WTC11 (cell line): ENCODE data around the gene MYOZ3. TPM values are rescaled to one million over a fixed set of nuclear protein-coding genes. Genes with fewer than 3 reads are reported as not detected.

Experiments
- AR ChIP-seq: fragments of 250-450 bp; sonication (Bioruptor Pico); IDR thresholded peaks from 2 replicates; pipeline ENCODE4 v1.9.0; 2021; ENCODE audit warnings: mild to moderate bottlenecking
- CREB1 ChIP-seq: sonication (generic); formaldehyde crosslinking; IDR thresholded peaks from 2 replicates; pipeline ENCODE4 v1.8.0; 2023; ENCODE audit warnings: mild to moderate bottlenecking, missing genetic modification reagents
- CREM ChIP-seq: sonication (generic); formaldehyde crosslinking; IDR thresholded peaks from 2 replicates; pipeline ENCODE4 v1.8.1; 2022; ENCODE audit warnings: mild to moderate bottlenecking, missing genetic modification reagents, moderate library complexity
- ETV6 ChIP-seq: sonication (generic); formaldehyde crosslinking; IDR thresholded peaks from 2 replicates; pipeline ENCODE4 v1.8.1; 2022; ENCODE audit warnings: mild to moderate bottlenecking, missing genetic modification reagents
- FOXJ3 ChIP-seq: sonication (generic); formaldehyde crosslinking; IDR thresholded peaks from 2 replicates; pipeline ENCODE4 v1.9.0; 2021; ENCODE audit warnings: missing genetic modification reagents, mild to moderate bottlenecking, borderline replicate concordance
- FOXP1 ChIP-seq: sonication (generic); formaldehyde crosslinking; IDR thresholded peaks from 2 replicates; pipeline ENCODE4 v1.8.0; 2022; ENCODE audit warnings: missing genetic modification reagents, mild to moderate bottlenecking, moderate library complexity, borderline replicate concordance
- JUN ChIP-seq: sonication (generic); formaldehyde crosslinking; IDR thresholded peaks from 2 replicates; pipeline ENCODE4 v1.8.0; 2023; ENCODE audit warnings: mild to moderate bottlenecking, missing genetic modification reagents
- MAX ChIP-seq: sonication (generic); formaldehyde crosslinking; IDR thresholded peaks from 2 replicates; pipeline ENCODE4 v1.8.0; 2022; ENCODE audit warnings: mild to moderate bottlenecking, missing genetic modification reagents
- MYBL2 ChIP-seq: sonication (generic); formaldehyde crosslinking; IDR thresholded peaks from 2 replicates; pipeline ENCODE4 v1.8.1; 2023; ENCODE audit warnings: mild to moderate bottlenecking, moderate library complexity, missing genetic modification reagents
- NFATC4 ChIP-seq: fragments of 250-450 bp; sonication (Bioruptor Pico); IDR thresholded peaks from 2 replicates; pipeline ENCODE4 v1.9.0; 2021; ENCODE audit warnings: mild to moderate bottlenecking
- NFYB ChIP-seq: sonication (generic); formaldehyde crosslinking; conservative IDR thresholded peaks from 2 replicates; pipeline ENCODE4 v1.8.0; 2022; ENCODE audit warnings: low read depth, missing genetic modification reagents
- NR1H2 ChIP-seq: sonication (generic); formaldehyde crosslinking; IDR thresholded peaks from 2 replicates; pipeline ENCODE4 v1.9.0; 2021; ENCODE audit warnings: mild to moderate bottlenecking, moderate library complexity, missing genetic modification reagents
- PRDM15 ChIP-seq: sonication (generic); formaldehyde crosslinking; IDR thresholded peaks from 2 replicates; pipeline ENCODE4 v1.8.0; 2022; ENCODE audit warnings: missing genetic modification reagents
- PRRX2 ChIP-seq: fragments of 250-450 bp; sonication (Bioruptor Pico); IDR thresholded peaks from 2 replicates; pipeline ENCODE4 v1.8.0; 2021; ENCODE audit warnings: mild to moderate bottlenecking
- TP53 ChIP-seq: sonication (generic); formaldehyde crosslinking; IDR thresholded peaks from 2 replicates; pipeline ENCODE4 v1.8.1; 2023; ENCODE audit warnings: mild to moderate bottlenecking, missing genetic modification reagents
- USF1 ChIP-seq: sonication (generic); formaldehyde crosslinking; IDR thresholded peaks from 2 replicates; pipeline ENCODE4 v1.8.0; 2022; ENCODE audit warnings: mild to moderate bottlenecking, missing genetic modification reagents
- ZBTB21 ChIP-seq: sonication (generic); formaldehyde crosslinking; IDR thresholded peaks from 2 replicates; pipeline ENCODE4 v1.8.1; 2023; ENCODE audit warnings: mild to moderate bottlenecking, missing genetic modification reagents, borderline replicate concordance
- ZNF281 ChIP-seq: sonication (generic); formaldehyde crosslinking; IDR thresholded peaks from 2 replicates; pipeline ENCODE4 v1.8.0; 2023; ENCODE audit warnings: mild to moderate bottlenecking, missing genetic modification reagents
- ZNF416 ChIP-seq: fragments of 250-450 bp; sonication (Bioruptor Pico); IDR thresholded peaks from 2 replicates; pipeline ENCODE4 v1.9.0; 2021; ENCODE audit warnings: mild to moderate bottlenecking, inconsistent platforms
- total RNA-seq: library from RNA; stranded (reverse); gene quantifications from 3 replicates; pipeline ENCODE4 v1.2.3, GENCODE V29; 2021
- TF ChIP-seq, protein P1 (sequence below): fragments of 250-450 bp; sonication (Bioruptor Pico); IDR thresholded peaks from 2 replicates; pipeline ENCODE4 v1.9.0; 2021; ENCODE audit warnings: mild to moderate bottlenecking, borderline replicate concordance
- TF ChIP-seq, protein P2 (sequence below): sonication (generic); formaldehyde crosslinking; IDR thresholded peaks from 2 replicates; pipeline ENCODE4 v1.8.1; 2023; ENCODE audit warnings: mild to moderate bottlenecking, missing genetic modification reagents, moderate library complexity

MYOZ3 gene
- total RNA-seq, 1 experiment from 2014 or later = 13.7 TPM

DNA sequence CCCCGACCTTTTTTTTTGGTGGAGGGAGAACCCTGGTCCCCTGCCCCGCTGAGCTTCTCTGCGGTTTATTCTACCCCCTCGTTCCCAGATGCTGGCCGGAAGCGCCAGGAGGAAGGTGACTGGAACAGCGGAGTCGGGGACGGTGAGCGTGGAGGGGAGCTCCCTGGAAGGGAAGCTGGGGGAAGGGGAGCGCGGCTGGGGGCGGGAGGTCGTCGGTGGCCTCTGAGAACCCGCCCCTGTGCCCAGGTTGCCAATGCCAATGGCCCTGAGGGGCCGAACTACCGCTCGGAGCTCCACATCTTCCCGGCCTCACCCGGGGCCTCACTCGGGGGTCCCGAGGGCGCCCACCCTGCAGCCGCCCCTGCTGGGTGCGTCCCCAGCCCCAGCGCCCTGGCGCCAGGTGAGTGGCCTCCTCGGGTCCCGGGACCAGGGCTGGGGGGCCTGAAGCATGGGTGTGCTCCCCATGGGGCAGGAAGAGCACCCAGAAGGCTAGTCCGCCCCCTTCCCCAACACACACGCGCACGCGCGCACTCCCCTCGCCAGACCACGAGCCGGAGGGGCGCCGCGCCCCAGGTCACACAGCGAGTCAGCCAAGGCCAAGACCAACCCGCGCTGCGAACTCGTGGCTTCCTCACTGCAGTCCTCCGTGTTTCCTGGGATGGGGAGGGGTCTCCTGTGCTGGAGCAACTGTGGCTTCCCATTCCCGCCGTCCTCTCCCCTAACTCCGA, 10.6 kb downstream of the MYOZ3 start (continued):
- TF ChIP-seq MAX (CRISPR knock-in tag) (peak; percentile 64), USF1 (CRISPR knock-in tag) (no peak), TP53 (peak; percentile 16; the same call in 1 of the 2 replicates), ZNF281 (CRISPR knock-in tag) (0 out of 2 replicates have a peak, but pooled peaks have one; percentile 11), NFYB (CRISPR knock-in tag) (no peak), AR (CRISPR knock-in tag) (no peak), FOXP1 (CRISPR knock-in tag) (no peak), PRDM15 (CRISPR knock-in tag) (no peak), FOXJ3 (CRISPR knock-in tag) (no peak), ZNF416 (CRISPR knock-in tag) (no peak), JUN (CRISPR knock-in tag) (peak; percentile 64; the same call in 1 of the 2 replicates), NR1H2 (CRISPR knock-in tag) (no peak), MYBL2 (CRISPR knock-in tag) (0 out of 2 replicates have a peak, but pooled peaks have one; percentile 25), ETV6 (CRISPR knock-in tag) (0 out of 2 replicates have a peak, but pooled peaks have one; percentile 34), PRRX2 (no peak), NFATC4 (CRISPR knock-in tag) (no peak), CREM (CRISPR knock-in tag) (0 out of 2 replicates have a peak, but pooled peaks have one; percentile 38), CREB1 (CRISPR knock-in tag) (no peak), ZBTB21 (CRISPR knock-in tag) (no peak)
- TF ChIP-seq, protein P1, sequence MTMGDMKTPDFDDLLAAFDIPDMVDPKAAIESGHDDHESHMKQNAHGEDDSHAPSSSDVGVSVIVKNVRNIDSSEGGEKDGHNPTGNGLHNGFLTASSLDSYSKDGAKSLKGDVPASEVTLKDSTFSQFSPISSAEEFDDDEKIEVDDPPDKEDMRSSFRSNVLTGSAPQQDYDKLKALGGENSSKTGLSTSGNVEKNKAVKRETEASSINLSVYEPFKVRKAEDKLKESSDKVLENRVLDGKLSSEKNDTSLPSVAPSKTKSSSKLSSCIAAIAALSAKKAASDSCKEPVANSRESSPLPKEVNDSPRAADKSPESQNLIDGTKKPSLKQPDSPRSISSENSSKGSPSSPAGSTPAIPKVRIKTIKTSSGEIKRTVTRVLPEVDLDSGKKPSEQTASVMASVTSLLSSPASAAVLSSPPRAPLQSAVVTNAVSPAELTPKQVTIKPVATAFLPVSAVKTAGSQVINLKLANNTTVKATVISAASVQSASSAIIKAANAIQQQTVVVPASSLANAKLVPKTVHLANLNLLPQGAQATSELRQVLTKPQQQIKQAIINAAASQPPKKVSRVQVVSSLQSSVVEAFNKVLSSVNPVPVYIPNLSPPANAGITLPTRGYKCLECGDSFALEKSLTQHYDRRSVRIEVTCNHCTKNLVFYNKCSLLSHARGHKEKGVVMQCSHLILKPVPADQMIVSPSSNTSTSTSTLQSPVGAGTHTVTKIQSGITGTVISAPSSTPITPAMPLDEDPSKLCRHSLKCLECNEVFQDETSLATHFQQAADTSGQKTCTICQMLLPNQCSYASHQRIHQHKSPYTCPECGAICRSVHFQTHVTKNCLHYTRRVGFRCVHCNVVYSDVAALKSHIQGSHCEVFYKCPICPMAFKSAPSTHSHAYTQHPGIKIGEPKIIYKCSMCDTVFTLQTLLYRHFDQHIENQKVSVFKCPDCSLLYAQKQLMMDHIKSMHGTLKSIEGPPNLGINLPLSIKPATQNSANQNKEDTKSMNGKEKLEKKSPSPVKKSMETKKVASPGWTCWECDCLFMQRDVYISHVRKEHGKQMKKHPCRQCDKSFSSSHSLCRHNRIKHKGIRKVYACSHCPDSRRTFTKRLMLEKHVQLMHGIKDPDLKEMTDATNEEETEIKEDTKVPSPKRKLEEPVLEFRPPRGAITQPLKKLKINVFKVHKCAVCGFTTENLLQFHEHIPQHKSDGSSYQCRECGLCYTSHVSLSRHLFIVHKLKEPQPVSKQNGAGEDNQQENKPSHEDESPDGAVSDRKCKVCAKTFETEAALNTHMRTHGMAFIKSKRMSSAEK (CRISPR knock-in tag) = no peak
- TF ChIP-seq, protein P2, sequence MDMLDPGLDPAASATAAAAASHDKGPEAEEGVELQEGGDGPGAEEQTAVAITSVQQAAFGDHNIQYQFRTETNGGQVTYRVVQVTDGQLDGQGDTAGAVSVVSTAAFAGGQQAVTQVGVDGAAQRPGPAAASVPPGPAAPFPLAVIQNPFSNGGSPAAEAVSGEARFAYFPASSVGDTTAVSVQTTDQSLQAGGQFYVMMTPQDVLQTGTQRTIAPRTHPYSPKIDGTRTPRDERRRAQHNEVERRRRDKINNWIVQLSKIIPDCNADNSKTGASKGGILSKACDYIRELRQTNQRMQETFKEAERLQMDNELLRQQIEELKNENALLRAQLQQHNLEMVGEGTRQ (CRISPR knock-in tag) = no peak
